HG03558 (cell line): ENCODE results near the gene VPS35.

ENCODE experiments used
- ATAC-seq: cut with Tn5 transposase; IDR thresholded peaks from one replicate; pipeline ENCODE4 v1.9.1; 2021; ENCODE audit warnings: moderate number of reproducible peaks; ENCODE audit not compliant: unreplicated experiment; ENCODE audit errors: extremely low read depth

The VPS35 gene

DNA sequence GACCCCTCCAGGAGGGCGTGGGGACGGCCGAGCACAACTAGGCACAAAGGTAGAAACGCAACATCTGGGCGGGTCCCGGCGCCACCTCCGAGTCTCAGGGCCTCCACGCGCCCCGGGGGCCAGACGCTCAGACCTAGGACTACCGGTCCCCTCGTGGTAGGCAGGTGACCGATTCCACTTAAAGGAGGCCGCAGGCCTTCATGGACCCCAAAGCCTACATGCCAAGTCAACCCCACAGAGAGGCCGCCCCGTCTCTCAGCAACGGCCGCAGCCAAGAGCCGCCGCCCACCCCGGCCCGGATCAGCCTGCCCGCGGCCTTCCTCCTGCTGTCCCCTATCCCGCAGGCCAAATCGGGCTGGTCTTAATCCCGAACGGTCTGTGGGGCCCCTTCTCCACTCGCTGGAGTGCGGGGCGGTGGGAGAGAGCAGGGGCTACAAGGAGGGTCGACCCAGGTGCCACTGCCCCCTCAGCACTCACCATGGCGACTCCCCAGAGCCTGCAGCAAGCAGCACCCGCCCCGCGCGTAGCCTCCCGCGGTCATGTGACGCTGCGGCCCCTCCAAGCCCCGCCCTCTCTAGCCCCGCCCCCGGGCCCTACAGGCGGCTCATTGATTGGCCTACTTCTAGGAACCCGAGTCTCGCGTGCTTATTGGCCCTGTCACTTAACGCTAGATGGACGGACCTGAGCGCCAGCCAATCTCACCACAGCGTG is at the start of gene VPS35:
Gene VPS35, minus strand, starts transcription at position 525 of the 711 bp plus-strand sequence. Its CDS starts 45 bp downstream, at position 480.
- ATAC-seq, result peak; percentile 74

DNA sequence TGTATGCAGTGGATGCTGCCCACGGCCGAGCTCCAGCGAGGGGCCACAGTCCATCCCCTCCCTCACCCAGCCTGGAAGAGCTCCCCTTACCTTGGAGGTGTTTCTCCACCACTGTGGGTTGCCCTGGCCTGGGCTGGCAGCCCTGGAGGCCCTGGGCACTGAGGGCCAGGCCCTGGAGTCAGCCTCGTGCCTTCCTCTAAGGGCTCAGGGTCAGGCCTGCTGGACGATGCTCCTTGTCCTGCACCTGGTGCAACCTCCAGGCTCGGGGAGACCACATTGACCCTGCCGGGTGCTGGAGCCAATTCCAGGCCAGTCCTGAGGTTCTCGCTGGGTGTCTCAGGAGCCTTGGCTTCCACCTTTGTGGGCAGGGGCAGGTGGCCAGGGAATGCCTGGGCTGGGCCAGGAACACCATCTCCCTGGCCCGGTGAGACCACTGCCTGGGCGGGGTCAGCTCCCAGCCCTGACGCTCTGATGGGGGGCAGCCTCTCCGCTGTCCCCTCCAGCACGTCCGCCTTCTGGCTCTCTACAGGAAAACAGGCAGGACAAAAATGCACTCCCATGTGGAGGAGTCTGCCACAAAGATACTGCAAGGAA is 48.7 kb upstream of the VPS35 start:
- no peak for ATAC-seq

GRCh38 chr16:46736695-46737094 is 47.7 kb upstream of the VPS35 start:
- no peak for ATAC-seq

DNA sequence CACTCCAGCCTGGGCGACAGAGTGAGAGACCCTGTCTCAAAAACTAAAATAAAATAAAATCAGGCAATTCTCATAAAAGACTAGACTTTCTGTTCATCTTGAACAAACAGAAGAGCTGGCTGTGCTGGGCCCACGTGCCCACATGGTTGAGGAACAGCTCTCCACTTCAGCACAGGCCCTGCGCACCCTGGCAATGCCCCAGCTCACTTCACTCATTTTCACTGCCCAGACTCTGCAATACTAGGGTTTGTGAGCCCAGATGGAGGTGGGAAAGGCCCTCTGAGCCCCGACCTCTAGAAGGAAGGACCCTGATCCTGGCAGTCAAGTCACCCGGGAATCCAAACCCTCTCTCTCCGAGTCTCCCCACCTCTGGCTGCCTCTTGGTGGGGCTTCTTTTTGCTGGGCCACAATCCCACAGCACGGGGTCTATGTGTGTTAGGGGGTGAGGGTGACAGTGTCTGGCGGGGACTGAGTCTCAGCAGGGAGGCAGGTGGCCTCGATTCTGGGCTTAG is 44.4 kb upstream of the VPS35 start:
- ATAC-seq, result no peak

GRCh38 chr16:46732561-46732960 is 43.6 kb upstream of the VPS35 start:
- no peak for ATAC-seq

- no peak for ATAC-seq
Observed at GRCh38 chr16:46731691-46732555, 42.9 kb upstream of the VPS35 start.

DNA sequence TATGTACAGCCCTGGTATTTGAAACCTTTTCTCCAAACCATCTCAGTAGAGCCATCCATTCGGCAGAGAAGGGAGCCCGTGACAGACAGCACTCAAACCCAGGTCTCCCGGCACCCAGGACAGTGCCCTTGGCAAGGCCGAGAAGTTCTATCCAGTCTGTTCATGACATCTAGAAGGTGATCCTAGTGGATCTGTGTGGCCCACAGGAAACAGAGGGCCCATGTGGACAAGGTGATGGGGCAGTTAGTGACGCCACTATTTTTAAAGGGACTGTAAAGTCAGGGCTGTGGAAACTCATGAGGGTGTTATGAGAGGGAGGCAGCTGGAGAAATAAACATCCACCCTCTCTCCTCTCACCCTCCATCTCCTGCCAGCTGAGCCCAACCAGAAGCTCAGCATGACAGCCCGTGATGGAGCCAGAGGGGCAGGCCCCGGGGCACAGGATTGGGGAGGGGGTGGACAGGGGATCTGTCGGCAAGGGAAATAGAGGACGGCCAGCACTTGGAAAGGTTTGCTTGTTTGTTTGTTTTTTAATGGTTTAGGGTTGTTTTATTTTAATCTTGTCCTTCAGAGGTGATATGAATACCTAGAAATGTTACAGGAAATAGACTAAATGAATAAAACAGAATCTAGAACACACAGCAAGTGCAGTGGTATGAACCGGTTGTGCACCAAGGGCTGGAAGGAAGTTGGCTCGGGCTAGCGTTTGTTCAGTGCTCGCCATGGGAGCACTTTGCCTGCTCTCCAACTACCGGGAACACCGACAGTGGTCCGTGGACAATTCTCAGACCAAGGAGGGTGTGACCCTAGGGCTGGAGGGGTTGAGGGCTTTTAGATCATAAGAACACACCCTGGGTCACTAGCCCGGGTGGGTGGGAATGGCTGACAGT is 42.1 kb upstream of the VPS35 start:
- ATAC-seq, result no peak

DNA sequence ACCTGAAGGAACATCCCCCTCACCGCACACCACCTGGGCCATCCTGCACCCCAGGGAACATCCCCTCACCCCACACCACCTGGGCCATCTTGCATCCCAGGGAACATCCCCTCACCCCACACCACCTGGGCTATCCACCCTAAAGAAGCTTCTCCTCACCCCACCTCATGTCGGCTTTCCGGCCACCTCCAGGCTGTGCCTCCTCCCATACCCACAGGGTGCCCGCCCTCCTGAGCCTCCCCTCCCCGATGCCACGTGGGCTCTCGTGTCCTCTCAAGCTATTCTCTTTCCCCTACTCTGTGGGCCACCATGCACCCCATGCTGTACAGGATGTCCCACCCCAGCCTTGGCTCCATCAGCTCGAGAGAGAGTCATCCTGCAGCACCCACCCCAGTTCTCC is 41.1 kb upstream of the VPS35 start:
- ATAC-seq, result no peak

DNA sequence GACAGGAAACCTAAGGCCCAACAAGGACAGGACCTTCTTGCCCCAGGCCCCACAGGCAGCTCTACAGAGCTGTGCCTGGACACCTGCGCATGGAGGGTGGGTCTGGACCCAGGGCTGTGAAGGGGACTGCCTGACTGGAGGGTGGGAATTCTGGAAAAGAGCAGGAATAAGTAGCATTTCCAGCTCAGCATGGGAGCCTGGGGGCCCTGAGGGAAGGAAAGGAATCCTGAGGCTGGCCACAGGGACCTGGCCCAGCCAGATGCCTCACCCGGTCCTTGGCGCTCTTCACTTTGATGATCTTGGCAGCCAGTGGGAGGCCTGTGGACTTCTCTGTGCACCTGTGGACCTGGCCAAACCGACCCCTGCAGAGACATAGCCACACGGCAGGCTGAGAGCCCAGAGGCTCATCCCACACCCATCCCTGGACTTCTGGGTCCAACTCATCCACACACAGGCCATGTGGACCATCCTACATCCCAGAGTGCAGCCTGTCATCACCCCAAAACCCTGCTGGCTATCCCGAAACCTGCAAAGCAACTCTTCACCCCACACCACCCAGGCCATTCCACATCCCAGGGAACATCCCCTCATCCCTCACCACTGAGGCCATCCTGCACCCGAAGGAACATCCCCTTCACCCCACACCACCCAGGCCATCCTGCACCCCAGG is 40.5 kb upstream of the VPS35 start:
- ATAC-seq, result no peak

DNA sequence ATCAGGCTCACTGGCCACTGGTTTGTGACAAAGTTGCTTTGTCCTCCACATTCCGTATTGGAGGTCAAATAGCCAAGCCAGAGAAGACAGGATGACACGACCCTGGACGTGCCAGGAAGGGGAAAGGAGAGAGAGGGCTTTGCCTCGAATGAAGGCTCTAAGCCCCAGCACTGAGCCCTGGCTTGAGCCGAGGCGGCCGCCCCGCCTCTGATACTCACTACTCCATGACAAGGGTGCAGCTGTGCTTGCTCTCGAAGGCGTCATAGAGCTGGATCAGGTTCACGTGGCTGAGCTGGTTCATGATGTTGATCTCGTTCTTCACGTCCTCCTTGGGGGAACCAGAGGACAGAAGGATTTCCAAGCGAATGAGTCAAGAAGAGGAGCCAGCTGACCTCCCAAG is 39.8 kb upstream of the VPS35 start:
- no peak for ATAC-seq

DNA sequence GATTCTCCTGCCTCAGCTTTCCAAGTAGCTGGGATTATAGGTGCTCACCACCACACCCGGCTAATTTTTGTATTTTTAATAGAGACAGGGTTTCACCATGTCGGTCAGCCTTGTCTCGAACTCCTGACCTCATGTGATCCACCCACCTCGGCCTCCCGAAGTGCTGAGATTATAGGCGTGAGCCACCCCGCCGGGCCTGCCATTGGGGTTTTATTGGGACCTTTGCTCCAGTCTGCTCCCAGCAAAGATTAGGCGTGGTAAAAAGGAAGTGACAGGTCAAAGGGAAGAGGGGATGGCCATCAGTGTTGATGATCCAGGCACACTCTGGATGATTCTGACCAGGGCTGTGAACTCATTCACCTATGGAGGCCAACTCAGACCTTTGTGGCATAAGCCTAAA is 38.7 kb upstream of the VPS35 start:
- ATAC-seq, result no peak

DNA sequence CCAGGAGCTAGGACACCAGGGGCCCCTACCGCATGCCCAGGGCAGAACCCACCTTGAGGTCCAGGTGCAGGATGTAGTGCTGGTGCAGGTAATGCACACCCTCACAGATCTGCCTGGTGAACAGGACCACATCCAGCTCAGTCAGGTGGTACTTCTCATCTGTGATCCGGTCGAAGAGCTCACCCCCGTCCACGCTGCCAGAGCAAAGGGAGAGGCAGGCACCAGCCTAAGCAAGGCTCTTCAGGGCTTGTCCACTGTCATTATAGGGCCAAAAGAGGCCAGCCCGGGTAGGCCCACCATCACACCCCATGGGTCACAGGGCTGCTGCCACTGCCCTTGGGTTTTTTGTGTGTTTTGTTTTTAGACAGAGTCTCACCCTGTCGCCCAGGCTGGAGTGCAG is 38.2 kb upstream of the VPS35 start:
- no peak for ATAC-seq

GRCh38 chr16:46721885-46722284 is 32.9 kb upstream of the VPS35 start:
- no peak for ATAC-seq

- no peak for ATAC-seq
Observed at GRCh38 chr16:46720619-46721018, 31.6 kb upstream of the VPS35 start.

DNA sequence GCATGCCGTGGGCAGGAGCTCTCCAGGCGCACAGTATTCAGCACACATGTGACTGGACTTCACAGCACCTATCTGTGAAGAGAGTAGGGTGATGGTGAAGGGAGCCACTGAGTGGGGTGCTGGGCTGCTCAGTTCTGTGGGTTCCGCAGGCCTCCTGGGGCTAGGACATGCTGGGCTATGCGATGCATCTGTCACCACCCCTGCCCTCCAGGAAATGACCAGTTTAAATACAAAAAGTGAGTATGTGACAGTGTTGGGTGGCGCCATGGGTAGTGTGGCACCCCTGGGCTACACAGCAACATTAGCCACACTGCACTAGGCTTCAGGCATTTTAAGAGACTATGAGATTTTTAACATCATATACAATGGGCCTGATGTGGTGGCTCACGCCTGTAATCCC is 30.6 kb upstream of the VPS35 start:
- ATAC-seq, result no peak

DNA sequence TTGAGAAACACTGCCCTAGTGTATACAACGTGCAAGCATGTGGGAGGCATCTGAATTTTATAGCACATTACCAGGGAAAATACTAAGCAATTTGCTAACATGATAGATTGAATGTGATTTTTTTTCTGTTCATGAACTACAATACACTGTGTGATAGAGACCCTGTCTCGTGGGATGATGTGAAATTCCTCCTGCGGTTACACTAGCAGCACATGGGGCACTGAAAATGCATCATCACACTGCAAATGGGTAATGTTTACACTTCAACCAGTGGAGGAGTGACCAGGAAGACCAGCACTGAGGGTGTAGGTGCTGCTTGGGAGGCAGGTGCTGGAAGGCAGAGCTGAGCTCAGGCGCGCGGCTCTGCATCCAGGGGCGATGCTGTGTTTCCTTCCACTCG is 29.2 kb upstream of the VPS35 start:
- ATAC-seq, result no peak

GRCh38 chr16:46717692-46718091 is 28.7 kb upstream of the VPS35 start:
- no peak for ATAC-seq

DNA sequence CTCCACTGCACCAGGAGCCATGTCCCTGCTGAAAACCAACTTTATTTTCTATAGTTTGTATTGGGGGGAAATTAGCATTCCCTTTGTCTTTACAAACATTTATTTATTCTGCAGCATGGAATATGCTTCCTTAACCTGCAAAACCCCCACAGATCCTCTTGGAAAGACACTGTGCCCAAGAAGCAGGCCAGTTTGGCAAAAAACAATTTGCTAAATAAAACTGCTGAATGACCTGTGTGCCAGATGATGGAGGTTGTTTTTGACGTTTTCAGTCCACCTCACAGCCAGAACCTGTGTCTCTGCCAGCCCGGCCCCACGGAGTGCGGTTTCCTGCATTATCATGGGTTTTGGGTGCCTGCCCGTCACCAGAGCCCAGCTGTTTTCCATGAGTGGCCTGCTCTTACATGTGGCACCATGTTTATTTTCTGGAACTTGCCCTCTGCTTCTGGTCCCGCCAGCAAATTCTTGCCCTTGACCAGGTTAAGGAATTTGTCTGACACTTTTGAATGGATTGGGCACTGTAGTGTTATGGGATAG is 26.9 kb upstream of the VPS35 start:
- ATAC-seq, result no peak
